Heart left ventricle (tissue), 16 donors: Measurements from ENCODE around the gene MAP4K4. TPM values are rescaled to one million over a fixed set of nuclear protein-coding genes. Genes with fewer than 3 reads are reported as not detected.

Experiments used
- ATAC-seq, 4 donors: fragments of 200-7000 bp; cut with Tn5 transposase; one replicate each; pipeline ENCODE4 v1.9.1; 2020 to 2022; ENCODE audit warnings: moderate library complexity in 4 of 4, mild to moderate bottlenecking in 3 of 4, moderate number of reproducible peaks in 1 of 4
- DNase-seq, 5 donors: peaks; one replicate each; pipeline ENCODE4 v3.0.0-alpha.2; 2020
- H3K27ac ChIP-seq, 12 donors: fragments of 200-600 bp; sonication (generic) in 4 of 12; one replicate each; pipeline versions ENCODE4 v1.5.0 to v1.8.0; 2016 to 2022; ENCODE audit warnings: mild to moderate bottlenecking in 2 of 12
- H3K27me3 ChIP-seq, 9 donors: fragments of 200-600 bp; sonication (generic) in 2 of 9; one replicate each; pipeline versions ENCODE4 v1.5.1 to v1.8.0; 2016 to 2022; ENCODE audit warnings: mild to moderate bottlenecking in 3 of 9
- H3K36me3 ChIP-seq, 9 donors: fragments of 200-600 bp; sonication (generic) in 2 of 9; one replicate each; pipeline versions ENCODE4 v1.5.0 to v1.8.0; 2018 to 2022; ENCODE audit warnings: mild to moderate bottlenecking in 2 of 9
- H3K4me1 ChIP-seq, 12 donors: fragments of 200-600 bp; sonication (generic) in 4 of 12; one replicate each; pipeline versions ENCODE4 v1.5.0 to v1.8.0; 2016 to 2022; ENCODE audit warnings: mild to moderate bottlenecking in 3 of 12
- H3K4me3 ChIP-seq, 12 donors: fragments of 200-600 bp; sonication (generic) in 4 of 12; one replicate each; pipeline versions ENCODE4 v1.5.0 to v1.8.0; 2017 to 2022; ENCODE audit warnings: mild to moderate bottlenecking in 9 of 12, moderate library complexity in 4 of 12
- H3K9me3 ChIP-seq, 12 donors: fragments of 200-600 bp; sonication (generic) in 4 of 12; one replicate each; pipeline versions ENCODE4 v1.5.0 to v1.8.0; 2016 to 2022; ENCODE audit warnings: mild to moderate bottlenecking in 1 of 12
- POLR2A ChIP-seq, 2 donors: fragments of 450-650 bp; IDR thresholded peaks; one replicate each; pipeline ENCODE4 v1.6.1; 2017; ENCODE audit warnings: antibody characterized with exemption in 2 of 2, mild to moderate bottlenecking in 2 of 2, moderate library complexity in 2 of 2
- WGBS, 4 donors: extraction: QIAGEN DNeasy Blood & Tissue Kit in 2 of 4; methylation state at CpG; one replicate each; pipeline versions ENCODE4 v1.1.5 to v1.1.7; 2013 to 2018; 5-methylcytosine and 5-hydroxymethylcytosine counted together
- intact Hi-C, 10 donors: fragments of 100-400 bp; cut with DNase I; formaldehyde crosslinking; loops; one replicate each; pipeline versions ENCODE4 v1.11.1 to v1.14.2; 2022
- polyA plus RNA-seq, 2 donors: library from polyadenylated mRNA; stranded (reverse); fragments of 200-250 nt; gene quantifications; one replicate each; pipeline ENCODE4 v1.2.3, GENCODE V29; 2013
- total RNA-seq, 9 donors: library from RNA; depleted of rRNA in 2 of 9; stranded (reverse); fragments of >200 nt in 2 of 9; fragmentation: NEBNext Ultra II Directional in 3 of 9; extraction: Animal tissue kit (Norgen Biotek cat#: 25700) in 3 of 9; gene quantifications; one replicate each; pipeline versions ENCODE4 v1.1.0 to v1.2.4, GENCODE V29; 2016 to 2023
- TF ChIP-seq, protein P1 (sequence below), 12 donors: fragments of 200-600 bp; sonication (generic) in 4 of 12; IDR thresholded peaks; one replicate each; pipeline versions ENCODE4 v1.5.0 to v1.8.0; 2018 to 2022; ENCODE audit warnings: antibody characterized with exemption in 12 of 12, mild to moderate bottlenecking in 5 of 12
- donor health status: ischemic (EF 13 %, LVEDD 7.1; RV severe dilation, severe dysfunction).
- donor health status: healthy with polysubstance abuse.
- donor health status: DM: no; HTN: yes; CAD: no.
- donor health status: DM: no; HTN: no; CAD: no.
- donor health status: ischemic (EF 25% LVEDD 6.9; RV normal size, moderate dysfunction).
- donor health status: ischemic (EF 25% LVEDD 5.7; RV mildly dilated, moderate dysfunction).
- donor health status: healthy.
- donor health status: DM: yes; HTN: yes; CAD: no.
- donor health status: ischemic (EF 35%, LVEDD 5.7; RV mildly dilated, moderate dysfunction).
- donor health status: nonischemic (EF 11% LVEDD 7.7; RV severe dilation, severe dysfunction).
- donor health status: DM: yes; HTN: yes; CAD: no.
- donor health status: PGD.
- donor health status: ischemic (EF 29% LVEDD 5.4; RV normal size, mild dysfunction).
- donor health status: nonischemic (EF 23%, LVEDD 6.1; RV moderate dilation, normal function).

The MAP4K4 gene
- total and polyA plus RNA-seq, 11 donors: 52.7 to 192 (median 114) TPM

DNA sequence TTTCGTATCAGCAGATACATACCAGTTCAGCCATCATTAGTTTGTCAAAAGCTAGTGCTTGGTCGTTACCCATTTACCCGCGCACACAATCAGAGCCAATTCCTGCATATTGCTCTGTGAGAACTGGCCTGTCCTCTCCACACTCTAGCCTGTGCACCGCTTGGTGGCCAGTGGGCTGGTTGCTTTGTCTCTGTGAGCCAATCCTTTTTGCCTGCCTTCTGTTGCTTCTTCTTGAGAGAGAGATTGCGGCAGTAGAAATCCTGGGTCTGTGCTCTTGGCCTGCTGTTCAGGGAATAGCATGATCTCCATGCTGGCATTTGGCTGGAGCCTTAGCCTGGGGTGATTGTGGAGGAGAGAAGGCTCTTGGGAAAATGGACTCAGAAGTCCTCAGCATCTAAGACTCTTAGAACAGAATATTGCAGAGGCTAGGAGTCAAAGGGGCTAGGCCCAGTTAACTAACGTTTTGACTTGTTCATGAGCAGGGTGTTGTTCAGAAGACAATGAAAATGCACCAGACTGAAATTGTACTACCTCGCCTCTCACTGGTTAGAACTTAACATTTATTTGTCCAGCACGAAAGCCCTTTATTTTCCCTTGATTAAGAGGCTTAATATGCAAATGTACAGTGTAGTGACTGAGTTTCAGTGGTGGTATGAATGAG, 37.1 kb downstream of the MAP4K4 start:
- TF ChIP-seq, protein P1, sequence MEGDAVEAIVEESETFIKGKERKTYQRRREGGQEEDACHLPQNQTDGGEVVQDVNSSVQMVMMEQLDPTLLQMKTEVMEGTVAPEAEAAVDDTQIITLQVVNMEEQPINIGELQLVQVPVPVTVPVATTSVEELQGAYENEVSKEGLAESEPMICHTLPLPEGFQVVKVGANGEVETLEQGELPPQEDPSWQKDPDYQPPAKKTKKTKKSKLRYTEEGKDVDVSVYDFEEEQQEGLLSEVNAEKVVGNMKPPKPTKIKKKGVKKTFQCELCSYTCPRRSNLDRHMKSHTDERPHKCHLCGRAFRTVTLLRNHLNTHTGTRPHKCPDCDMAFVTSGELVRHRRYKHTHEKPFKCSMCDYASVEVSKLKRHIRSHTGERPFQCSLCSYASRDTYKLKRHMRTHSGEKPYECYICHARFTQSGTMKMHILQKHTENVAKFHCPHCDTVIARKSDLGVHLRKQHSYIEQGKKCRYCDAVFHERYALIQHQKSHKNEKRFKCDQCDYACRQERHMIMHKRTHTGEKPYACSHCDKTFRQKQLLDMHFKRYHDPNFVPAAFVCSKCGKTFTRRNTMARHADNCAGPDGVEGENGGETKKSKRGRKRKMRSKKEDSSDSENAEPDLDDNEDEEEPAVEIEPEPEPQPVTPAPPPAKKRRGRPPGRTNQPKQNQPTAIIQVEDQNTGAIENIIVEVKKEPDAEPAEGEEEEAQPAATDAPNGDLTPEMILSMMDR (IDR thresholded peaks at IDR 0.05): no peak
- no peak for TF ChIP-seq POLR2A (IDR thresholded peaks at IDR 0.05)
- Histone ChIP-seq H3K27me3 (no peaks in the 10 kb centered on the region), H3K9me3 (no peaks in the 10 kb centered on the region), H3K36me3 (no peaks in the 10 kb centered on the region), H3K4me1 (peaks cover 20 to 93% (median 83%) of the 10 kb centered on the region in 12 donors), H3K27ac (peak overlapping the region in 11 of 12 donors; percentile 18 to 76 (median 54)), H3K4me3 (no peak overlapping the region)
- DNase-seq (no peak), ATAC-seq (peak in 1 of 4 donors; percentile 9)
- WGBS, 4 donors: 74 to 80% (median 77%) methylated on average over 9 of the region's 9 CpGs
- intact Hi-C loops: loop anchor here in 1 of 10 donors (5.0 kb wide), 1 partner anchor 32 kb away; no protein-coding TSS in a partner anchor

- no peak for TF ChIP-seq POLR2A (IDR thresholded peaks at IDR 0.05)
- TF ChIP-seq, protein P1 (IDR thresholded peaks at IDR 0.05): no peak
- no peaks in the 10 kb centered on the region for H3K27me3 ChIP-seq
- no peaks in the 10 kb centered on the region for H3K9me3 ChIP-seq
- DNase-seq (no peak), ATAC-seq (no peak)
- H3K4me3 ChIP-seq: no peak overlapping the region
- H3K27ac ChIP-seq: peak overlapping the region in 11 of 12 donors; percentile 18 to 76 (median 41)
- intact Hi-C loops: loop anchor here in 1 of 10 donors (5.0 kb wide), 1 partner anchor 33 kb away; no protein-coding TSS in a partner anchor
- H3K4me1 ChIP-seq: peaks cover 20 to 92% (median 79%) of the 10 kb centered on the region in 12 donors
- H3K36me3 ChIP-seq: no peaks in the 10 kb centered on the region
Measured at GRCh38 chr2:101735166-101735533, 37.6 kb downstream of the MAP4K4 start.

DNA sequence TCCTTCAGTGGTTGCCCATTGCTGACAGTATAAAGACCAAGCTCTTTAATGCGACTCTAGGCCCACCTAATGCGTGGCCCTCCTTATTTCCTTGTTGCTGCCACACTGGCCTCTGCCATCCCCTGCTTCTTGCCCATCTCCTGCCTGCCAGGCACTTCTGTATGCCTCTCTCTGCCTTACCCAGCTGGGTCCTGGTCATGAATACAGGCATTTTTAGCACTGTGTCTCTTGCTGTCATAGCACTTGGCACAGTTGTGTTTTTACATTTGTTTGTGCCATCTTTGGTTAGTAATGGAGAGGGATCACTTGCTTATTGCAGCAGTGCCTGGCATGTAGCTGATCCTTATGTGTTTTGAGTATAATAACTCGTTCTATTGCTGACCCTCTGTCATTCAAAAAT, 38.7 kb downstream of the MAP4K4 start:
- TF ChIP-seq, protein P1 (IDR thresholded peaks at IDR 0.05): no peak
- no peak for TF ChIP-seq POLR2A (IDR thresholded peaks at IDR 0.05)
- WGBS, 4 donors: 52 to 66% (median 60%) methylated on average over 3 of the region's 3 CpGs
- DNase-seq (no peak), ATAC-seq (peak in 3 of 4 donors; percentile 32 to 58 (median 49))
- intact Hi-C loops: loop anchor here in 1 of 10 donors (5.0 kb wide), 1 partner anchor 34 kb away; no protein-coding TSS in a partner anchor
- Histone ChIP-seq H3K27me3 (no peaks in the 10 kb centered on the region), H3K9me3 (no peaks in the 10 kb centered on the region), H3K4me1 (peaks cover 20 to 92% (median 81%) of the 10 kb centered on the region in 12 donors), H3K4me3 (no peak overlapping the region), H3K27ac (peak overlapping the region in 11 of 12 donors; percentile 17 to 76 (median 41)), H3K36me3 (no peaks in the 10 kb centered on the region)

- no peaks in the 10 kb centered on the region for H3K36me3 ChIP-seq
- ATAC-seq: peak in 2 of 4 donors; percentile 38 to 50
- no peaks in the 10 kb centered on the region for H3K9me3 ChIP-seq
- WGBS, 4 donors: 16 to 22% (median 19%) methylated on average over 1 of the region's 1 CpG
- H3K4me1 ChIP-seq: peaks cover 23 to 93% (median 82%) of the 10 kb centered on the region in 12 donors
- H3K4me3 ChIP-seq: no peak overlapping the region
- TF ChIP-seq, protein P1 (IDR thresholded peaks at IDR 0.05): no peak
- TF ChIP-seq POLR2A (IDR thresholded peaks at IDR 0.05): no peak
- intact Hi-C loops: loop anchor here in 1 of 10 donors (5.0 kb wide), 1 partner anchor 35 kb away; no protein-coding TSS in a partner anchor
- DNase-seq: no peak
- peak overlapping the region in 11 of 12 donors; percentile 17 to 76 (median 41) for H3K27ac ChIP-seq
- H3K27me3 ChIP-seq: no peaks in the 10 kb centered on the region
Measured at GRCh38 chr2:101736861-101737291, 39.4 kb downstream of the MAP4K4 start.
